K562 (cell line): ENCODE measurements around the gene DEPDC1B. TPM values are rescaled to one million over a fixed set of nuclear protein-coding genes. Genes with fewer than 3 reads are reported as not detected.
A peak's percentile ranks its signal among the peaks of the same experiment; 100 is the strongest.

Experiments
- ATAC-seq: fragments of 200-7000 bp; cut with Tn5 transposase; 3 replicates; pipeline ENCODE4 v1.9.1; 2020; ENCODE audit warnings: moderate library complexity
- BruUV-seq: library from RNA; stranded (reverse); fragments of 400-500 nt; replicated peaks from 2 replicates; lab custom pipeline; 2021; lab: Mats Ljungman, UMichigan
- CTCF ChIA-PET: fragments of 300-600 bp; formaldehyde crosslinking; extraction: SDS; loops from one replicate; lab custom pipeline; 2021; ENCODE audit warnings: low intra/inter-chr PET ratio; lab: Yijun Ruan, JAX
- POLR2A ChIA-PET: fragments of 300-600, 350-650 bp; sonication (Branson Sonifier 250); formaldehyde crosslinking; extraction: SDS; loops from one replicate; lab custom pipeline; 2021; ENCODE audit warnings: antibody characterized with exemption, inconsistent platforms; lab: Yijun Ruan, JAX
- DNase-seq, 4 experiments: peaks; one replicate each; pipeline versions ENCODE4 v3.0.0 to v3.0.0-alpha.2; 2011 to 2018; ENCODE audit warnings: low spot score in 3 of 4, mixed read lengths in 3 of 4; ENCODE audit errors: extremely low read depth in 1 of 4
- FAIRE-seq: peaks from 2 replicates; lab custom pipeline; 2011; peaks lifted over from hg19 to GRCh38; lab: Jason Lieb, UNC
- H2AFZ ChIP-seq: 2 replicates; pipeline ENCODE4 v1.6.0; 2011; ENCODE audit warnings: low read depth, low read length, control low read depth, inconsistent platforms
- H3K27ac ChIP-seq: fragments of 200-600 bp; 3 replicates; pipeline ENCODE4 v1.8.0; 2011; ENCODE audit warnings: low read depth, mild to moderate bottlenecking, control low read depth, inconsistent platforms, low read length, moderate library complexity, mixed read lengths; ENCODE audit errors: extremely low read depth
- H3K27me3 ChIP-seq, 2 experiments: fragments of 300-600 bp in 1 of 2; 2 replicates in 1 of 2; 3 replicates in 1 of 2; pipeline versions ENCODE4 v1.6.0 to v1.8.0; 2011; ENCODE audit warnings: inconsistent platforms in 2 of 2, low read length in 2 of 2, mild to moderate bottlenecking in 1 of 2, mixed read lengths in 1 of 2, moderate library complexity in 1 of 2; ENCODE audit not compliant: control insufficient read depth in 2 of 2, insufficient read depth in 2 of 2
- H3K36me3 ChIP-seq: fragments of 300-600 bp; 3 replicates; pipeline ENCODE4 v1.8.0; 2011; ENCODE audit warnings: mild to moderate bottlenecking, low read length, inconsistent platforms; ENCODE audit not compliant: control insufficient read depth, insufficient read depth
- H3K4me1 ChIP-seq, 2 experiments: fragments of 200-600 bp in 1 of 2; replicated peaks in 1 of 2; 2 replicates in 1 of 2; 3 replicates in 1 of 2; pipeline versions ENCODE4 v1.5.1 to v1.8.0; 2011; ENCODE audit warnings: inconsistent platforms in 2 of 2, low read length in 2 of 2, mild to moderate bottlenecking in 1 of 2, mixed read lengths in 1 of 2, moderate library complexity in 1 of 2; ENCODE audit not compliant: control insufficient read depth in 2 of 2, insufficient read depth in 2 of 2
- H3K4me2 ChIP-seq: 2 replicates; pipeline ENCODE4 v1.6.1; 2011; ENCODE audit warnings: low read length, control low read depth, inconsistent platforms, mixed read lengths; ENCODE audit not compliant: insufficient read depth
- H3K4me3 ChIP-seq: fragments of 200-600 bp; sonication (generic), shearing (Covaris generic); 2 replicates; pipeline ENCODE4 v1.5.1; 2016; ENCODE audit warnings: control low read depth, inconsistent platforms
- H3K79me2 ChIP-seq: fragments of 200-600 bp; 3 replicates; pipeline ENCODE4 v1.8.0; 2011; ENCODE audit warnings: low read length, inconsistent platforms; ENCODE audit not compliant: control insufficient read depth, insufficient read depth
- H3K9ac ChIP-seq, 2 experiments: 2 replicates each; pipeline versions ENCODE4 v1.6.0 to v1.6.1; 2011; ENCODE audit warnings: low read depth in 2 of 2, low read length in 2 of 2, control low read depth in 1 of 2, inconsistent platforms in 1 of 2, mild to moderate bottlenecking in 1 of 2, mixed read lengths in 1 of 2; ENCODE audit not compliant: insufficient read depth in 1 of 2
- H3K9me1 ChIP-seq: one replicate; pipeline ENCODE4 v1.6.0; 2011; ENCODE audit warnings: inconsistent platforms, mild to moderate bottlenecking, low read length, moderate library complexity; ENCODE audit not compliant: control insufficient read depth, insufficient read depth
- H3K9me3 ChIP-seq: replicated peaks from 2 replicates; pipeline ENCODE4 v1.5.1; 2011; ENCODE audit warnings: low read depth, low read length, inconsistent platforms; ENCODE audit not compliant: control insufficient read depth, insufficient read depth
- H4K20me1 ChIP-seq: replicated peaks from 2 replicates; pipeline ENCODE4 v1.6.1; 2011; ENCODE audit warnings: low read length, inconsistent platforms, mixed read lengths; ENCODE audit not compliant: control insufficient read depth, insufficient read depth
- CBFA2T3 ChIP-seq: fragments of 450-650 bp; IDR thresholded peaks from 2 replicates; pipeline ENCODE4 v1.6.1; 2017
- JUN ChIP-seq, 2 experiments: sonication (generic) in 1 of 2; formaldehyde crosslinking in 1 of 2; IDR thresholded peaks; 2 replicates each; pipeline versions ENCODE4 v1.6.1 to v1.8.0; 2012 to 2022; ENCODE audit warnings: borderline replicate concordance in 2 of 2, mild to moderate bottlenecking in 2 of 2, improper control_type of control experiment in 1 of 2, low read depth in 1 of 2, low read length in 1 of 2, missing genetic modification reagents in 1 of 2
- TEAD1 ChIP-seq, 2 experiments: fragments of 450-650 bp in 1 of 2; sonication (generic) in 1 of 2; formaldehyde crosslinking; IDR thresholded peaks; 2 replicates each; pipeline versions ENCODE4 v1.4.0 to v1.8.0; 2020 to 2022; ENCODE audit warnings: mild to moderate bottlenecking in 2 of 2, missing genetic modification reagents in 1 of 2
- TOE1 ChIP-seq, 2 experiments: fragments of 450-650 bp in 1 of 2; sonication (generic) in 1 of 2; formaldehyde crosslinking in 1 of 2; IDR thresholded peaks; 2 replicates each; pipeline versions ENCODE4 v1.7.1 to v1.8.0; 2016 to 2022; ENCODE audit warnings: borderline replicate concordance in 2 of 2, mild to moderate bottlenecking in 2 of 2, antibody characterized with exemption in 1 of 2, inconsistent platforms in 1 of 2, low read depth in 1 of 2, missing genetic modification reagents in 1 of 2, moderate library complexity in 1 of 2
- in situ Hi-C: fragments of 300-500 bp; cut with MboI; formaldehyde crosslinking; loops from 4 replicates; pipeline ENCODE4 v1.15.0; 2018; ENCODE audit warnings: inconsistent platforms, mixed read lengths
- intact Hi-C: fragments of 100-400 bp; cut with micrococcal nuclease; formaldehyde crosslinking; loops from 2 replicates; pipeline ENCODE4 v1.14.2; 2022
- polyA plus RNA-seq, 8 experiments: library from polyadenylated mRNA; depleted of rRNA in 4 of 8; stranded (reverse) in 5 of 8; unstranded in 3 of 8; fragments of >200 nt; fragmentation: Nextera tagmentation in 2 of 8; fragmentation: Illumina TruSeq in 1 of 8; extraction: Ambion mirVana in 2 of 8; extraction: Trizol in 1 of 8; gene quantifications; 2 replicates each; pipeline versions ENCODE4 v1.2.1 to v1.2.3, GENCODE V29; 2011 to 2014; ENCODE audit warnings: inconsistent platforms in 1 of 8, missing spikeins in 1 of 8
- total RNA-seq, 7 experiments: library from RNA; depleted of rRNA in 6 of 7; stranded (reverse); fragments of >200 nt in 6 of 7; fragmentation: Illumina TruSeq in 2 of 7; extraction: Trizol in 2 of 7; gene quantifications; 2 replicates each; pipeline versions ENCODE4 v1.2.1 to v1.2.3, GENCODE V29; 2011 to 2021; ENCODE audit warnings: low replicate concordance in 1 of 7
- TF ChIP-seq, protein P1 (sequence below): IDR thresholded peaks from 2 replicates; pipeline ENCODE4 v1.6.1; 2016; ENCODE audit warnings: missing genetic modification characterization, missing compliant biosample characterization
- TF ChIP-seq, protein P2 (sequence below), 2 experiments: IDR thresholded peaks in 1 of 2; conservative IDR thresholded peaks in 1 of 2; 2 replicates each; pipeline ENCODE4 v1.6.1; 2016; ENCODE audit warnings: low read depth in 2 of 2, mild to moderate bottlenecking in 1 of 2, missing compliant biosample characterization in 1 of 2, missing genetic modification characterization in 1 of 2, moderate library complexity in 1 of 2
- TF ChIP-seq, protein P3 (sequence below): sonication (generic); formaldehyde crosslinking; IDR thresholded peaks from 2 replicates; pipeline ENCODE4 v1.8.0; 2022; ENCODE audit warnings: missing genetic modification reagents, mild to moderate bottlenecking, borderline replicate concordance
- TF ChIP-seq, protein P4 (sequence below): fragments of 250-450 bp; sonication (Bioruptor Pico); IDR thresholded peaks from 2 replicates; pipeline ENCODE4 v1.5.0; 2020; ENCODE audit warnings: mild to moderate bottlenecking, borderline replicate concordance

DEPDC1B gene
- total and polyA plus RNA-seq, 9 of the 15 experiments (the other 6 are each of a cell fraction or from before 2014, with no cell fraction given) = 36.0 to 67.2 (median 44.5) TPM

DNA sequence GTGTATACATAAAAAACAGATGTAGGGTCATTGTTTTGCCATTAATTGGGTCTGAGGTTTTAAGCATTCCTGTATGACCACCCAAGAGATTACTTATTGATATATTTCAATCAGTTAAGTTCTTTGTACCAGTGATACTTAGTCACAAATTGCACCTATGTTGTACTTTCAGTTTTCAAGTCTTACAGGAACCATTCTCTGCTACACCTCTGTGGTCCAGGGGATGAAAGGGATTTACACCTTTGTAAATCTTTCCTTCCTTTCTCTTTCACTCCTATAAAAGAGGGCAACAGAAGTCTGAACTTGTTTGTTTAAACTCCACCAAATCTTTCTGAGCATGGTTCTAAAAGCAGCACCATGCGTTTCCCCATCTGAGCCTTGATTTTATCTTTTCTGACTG is 86.1 kb downstream of the DEPDC1B start (continued):
- TF ChIP-seq TOE1 (IDR thresholded peaks at IDR 0.05; ENCODE audit: borderline replicate concordance) = no peak
- no peak for TF ChIP-seq TOE1 (CRISPR knock-in tag; IDR thresholded peaks at IDR 0.05; ENCODE audit: borderline replicate concordance, low read depth)
- TF ChIP-seq, all 486 proteins: peak for 0

DNA sequence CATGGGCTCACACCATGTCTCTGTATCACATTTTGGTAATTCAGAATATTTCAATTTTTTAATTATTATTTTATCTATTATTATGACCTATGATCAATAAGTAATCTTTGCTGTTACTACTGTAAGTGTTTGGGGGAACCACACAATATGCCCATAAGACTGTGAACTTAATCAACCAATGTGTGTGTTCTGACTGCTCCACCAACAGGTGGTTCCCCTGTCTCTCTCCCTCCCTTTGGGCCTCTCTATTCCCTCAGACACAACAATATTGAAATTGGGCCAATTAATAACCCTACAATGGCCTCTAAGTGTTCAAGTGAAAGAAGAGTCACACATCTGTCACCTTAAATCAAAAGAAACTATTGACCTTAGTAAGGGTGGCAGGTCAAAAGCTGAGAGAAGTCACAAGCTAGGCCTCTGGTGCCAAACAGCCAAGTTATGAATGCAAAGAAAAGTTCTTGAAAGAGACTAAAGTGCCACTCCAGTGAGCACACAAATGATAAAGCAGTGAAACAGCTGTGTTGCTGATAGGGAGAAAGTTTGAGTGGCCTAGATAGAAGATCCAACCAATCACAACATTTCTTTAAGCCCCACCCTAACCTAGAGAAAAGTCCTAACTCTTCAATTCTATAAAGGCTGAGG is 88.7 kb downstream of the DEPDC1B start:
- no peak overlapping the region for H2AFZ ChIP-seq
- CTCF ChIA-PET = no interaction called here
- no peaks in the 10 kb centered on the region for H3K9me1 ChIP-seq
- H3K27me3 ChIP-seq = no peaks in the 10 kb centered on the region
- DNase-seq = peak; percentile 10 to 29 (median 16)
- POLR2A ChIA-PET = interaction anchor here (0.6 kb wide), 1 partner anchor 41 kb away, joined by 3 read pairs; no protein-coding TSS in a partner anchor
- intact Hi-C loops (no loop called here), in situ Hi-C loops (no loop called here)
- H3K79me2 ChIP-seq = no peaks in the 10 kb centered on the region
- TF ChIP-seq JUN (IDR thresholded peaks at IDR 0.05; ENCODE audit: borderline replicate concordance, low read depth, low read length) = no peak
- no peak for TF ChIP-seq JUN (CRISPR knock-in tag; IDR thresholded peaks at IDR 0.05; ENCODE audit: borderline replicate concordance)
- TF ChIP-seq, protein P1, sequence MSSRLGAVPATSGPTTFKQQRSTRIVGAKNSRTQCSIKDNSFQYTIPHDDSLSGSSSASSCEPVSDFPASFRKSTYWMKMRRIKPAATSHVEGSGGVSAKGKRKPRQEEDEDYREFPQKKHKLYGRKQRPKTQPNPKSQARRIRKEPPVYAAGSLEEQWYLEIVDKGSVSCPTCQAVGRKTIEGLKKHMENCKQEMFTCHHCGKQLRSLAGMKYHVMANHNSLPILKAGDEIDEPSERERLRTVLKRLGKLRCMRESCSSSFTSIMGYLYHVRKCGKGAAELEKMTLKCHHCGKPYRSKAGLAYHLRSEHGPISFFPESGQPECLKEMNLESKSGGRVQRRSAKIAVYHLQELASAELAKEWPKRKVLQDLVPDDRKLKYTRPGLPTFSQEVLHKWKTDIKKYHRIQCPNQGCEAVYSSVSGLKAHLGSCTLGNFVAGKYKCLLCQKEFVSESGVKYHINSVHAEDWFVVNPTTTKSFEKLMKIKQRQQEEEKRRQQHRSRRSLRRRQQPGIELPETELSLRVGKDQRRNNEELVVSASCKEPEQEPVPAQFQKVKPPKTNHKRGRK (tag) = no peak
- TF ChIP-seq, protein P2, sequence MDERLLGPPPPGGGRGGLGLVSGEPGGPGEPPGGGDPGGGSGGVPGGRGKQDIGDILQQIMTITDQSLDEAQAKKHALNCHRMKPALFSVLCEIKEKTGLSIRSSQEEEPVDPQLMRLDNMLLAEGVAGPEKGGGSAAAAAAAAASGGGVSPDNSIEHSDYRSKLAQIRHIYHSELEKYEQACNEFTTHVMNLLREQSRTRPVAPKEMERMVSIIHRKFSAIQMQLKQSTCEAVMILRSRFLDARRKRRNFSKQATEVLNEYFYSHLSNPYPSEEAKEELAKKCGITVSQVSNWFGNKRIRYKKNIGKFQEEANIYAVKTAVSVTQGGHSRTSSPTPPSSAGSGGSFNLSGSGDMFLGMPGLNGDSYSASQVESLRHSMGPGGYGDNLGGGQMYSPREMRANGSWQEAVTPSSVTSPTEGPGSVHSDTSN (CRISPR knock-in tag; IDR thresholded peaks at IDR 0.05; ENCODE audit: low read depth) = no peak
- TF ChIP-seq, protein P2 (tag; conservative IDR thresholded peaks at IDR 0.05; ENCODE audit: low read depth) = peak; percentile 12; the same call in 1 of the 2 replicates
- no peak for TF ChIP-seq TEAD1 (CRISPR knock-in tag; IDR thresholded peaks at IDR 0.05)
- TF ChIP-seq, protein P3, sequence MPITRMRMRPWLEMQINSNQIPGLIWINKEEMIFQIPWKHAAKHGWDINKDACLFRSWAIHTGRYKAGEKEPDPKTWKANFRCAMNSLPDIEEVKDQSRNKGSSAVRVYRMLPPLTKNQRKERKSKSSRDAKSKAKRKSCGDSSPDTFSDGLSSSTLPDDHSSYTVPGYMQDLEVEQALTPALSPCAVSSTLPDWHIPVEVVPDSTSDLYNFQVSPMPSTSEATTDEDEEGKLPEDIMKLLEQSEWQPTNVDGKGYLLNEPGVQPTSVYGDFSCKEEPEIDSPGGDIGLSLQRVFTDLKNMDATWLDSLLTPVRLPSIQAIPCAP = no peak
- TF ChIP-seq, protein P4, sequence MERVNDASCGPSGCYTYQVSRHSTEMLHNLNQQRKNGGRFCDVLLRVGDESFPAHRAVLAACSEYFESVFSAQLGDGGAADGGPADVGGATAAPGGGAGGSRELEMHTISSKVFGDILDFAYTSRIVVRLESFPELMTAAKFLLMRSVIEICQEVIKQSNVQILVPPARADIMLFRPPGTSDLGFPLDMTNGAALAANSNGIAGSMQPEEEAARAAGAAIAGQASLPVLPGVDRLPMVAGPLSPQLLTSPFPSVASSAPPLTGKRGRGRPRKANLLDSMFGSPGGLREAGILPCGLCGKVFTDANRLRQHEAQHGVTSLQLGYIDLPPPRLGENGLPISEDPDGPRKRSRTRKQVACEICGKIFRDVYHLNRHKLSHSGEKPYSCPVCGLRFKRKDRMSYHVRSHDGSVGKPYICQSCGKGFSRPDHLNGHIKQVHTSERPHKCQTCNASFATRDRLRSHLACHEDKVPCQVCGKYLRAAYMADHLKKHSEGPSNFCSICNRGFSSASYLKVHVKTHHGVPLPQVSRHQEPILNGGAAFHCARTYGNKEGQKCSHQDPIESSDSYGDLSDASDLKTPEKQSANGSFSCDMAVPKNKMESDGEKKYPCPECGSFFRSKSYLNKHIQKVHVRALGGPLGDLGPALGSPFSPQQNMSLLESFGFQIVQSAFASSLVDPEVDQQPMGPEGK = no peak
- TF ChIP-seq CBFA2T3 = 0 out of 2 replicates have a peak, but pooled peaks have one; percentile 5
- TF ChIP-seq, all 486 proteins: peak for 2
- Histone ChIP-seq H3K4me1 (no peaks in the 10 kb centered on the region), H3K27ac (no peak overlapping the region), H3K36me3 (no peaks in the 10 kb centered on the region), H3K9ac (no peak overlapping the region), H3K4me3 (no peak overlapping the region), H3K9me3 (no peaks in the 10 kb centered on the region), H4K20me1 (no peaks in the 10 kb centered on the region), H3K4me2 (no peak overlapping the region)
- FAIRE-seq = no peak
- no TSS peak for BruUV-seq
- peak; percentile 42; the same call in 1 of the 3 replicates for ATAC-seq
